Ovary (tissue), 3 donors: Measurements from ENCODE around the gene OCA2.

Experiments
- EP300 ChIP-seq: sonication (generic); formaldehyde crosslinking; IDR thresholded peaks from one replicate; pipeline ENCODE4 v1.6.1; 2017; ENCODE audit warnings: antibody characterized with exemption
- POLR2A ChIP-seq: fragments of 450-650 bp; IDR thresholded peaks from one replicate; pipeline ENCODE4 v1.6.1; 2017; ENCODE audit warnings: antibody characterized with exemption, mild to moderate bottlenecking, moderate library complexity
- TF ChIP-seq, protein P1 (sequence below), 3 donors: fragments of 450-650 bp in 2 of 3; fragments of 200-600 bp in 1 of 3; IDR thresholded peaks; one replicate each; pipeline versions ENCODE4 v1.5.1 to v1.8.0; 2016 to 2022; ENCODE audit warnings: antibody characterized with exemption in 3 of 3, mild to moderate bottlenecking in 1 of 3
- donor health status: DM: no; HTN: no; CAD: no.

DNA sequence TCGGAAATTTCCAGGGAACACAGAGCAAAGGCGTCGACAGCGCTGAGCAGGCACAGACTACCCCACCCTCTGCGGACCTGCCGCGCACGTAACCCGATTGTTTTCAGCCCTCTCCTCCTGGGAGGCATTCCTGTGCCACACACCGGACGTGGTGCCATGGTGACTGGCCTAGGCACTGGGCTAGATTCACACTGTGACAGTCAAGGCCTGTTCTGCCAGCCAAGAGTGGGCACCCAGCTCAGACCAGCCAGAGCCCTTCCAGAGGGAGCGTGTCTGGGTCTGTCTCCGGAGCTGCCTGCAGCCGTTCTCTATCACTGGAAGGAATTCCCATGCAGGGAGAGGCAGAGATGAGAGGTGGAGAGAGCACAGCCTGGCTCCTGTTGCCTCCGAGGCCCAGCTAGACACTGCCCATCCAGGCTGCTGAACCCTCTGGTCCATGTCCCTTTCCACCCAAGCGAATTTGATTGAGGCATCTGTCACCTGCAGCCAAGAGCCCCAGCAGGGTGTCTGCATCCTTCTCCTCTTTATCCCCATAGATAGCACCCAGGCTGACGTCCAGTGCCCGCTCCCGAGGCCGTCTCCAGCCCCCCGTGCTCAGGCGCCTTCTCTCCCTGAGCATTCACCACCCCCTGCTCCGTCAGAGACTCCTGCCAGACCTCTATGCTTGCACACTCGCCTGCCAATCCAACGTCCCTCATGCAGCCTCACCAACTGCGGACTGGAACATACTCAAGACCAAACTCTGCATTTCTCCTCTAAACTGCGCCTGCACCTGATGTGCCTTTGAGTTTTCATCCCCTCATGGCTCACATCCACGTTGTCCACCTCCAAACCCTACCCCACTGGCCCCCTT lies 267.5 kb downstream of the OCA2 start:
- TF ChIP-seq, protein P1, sequence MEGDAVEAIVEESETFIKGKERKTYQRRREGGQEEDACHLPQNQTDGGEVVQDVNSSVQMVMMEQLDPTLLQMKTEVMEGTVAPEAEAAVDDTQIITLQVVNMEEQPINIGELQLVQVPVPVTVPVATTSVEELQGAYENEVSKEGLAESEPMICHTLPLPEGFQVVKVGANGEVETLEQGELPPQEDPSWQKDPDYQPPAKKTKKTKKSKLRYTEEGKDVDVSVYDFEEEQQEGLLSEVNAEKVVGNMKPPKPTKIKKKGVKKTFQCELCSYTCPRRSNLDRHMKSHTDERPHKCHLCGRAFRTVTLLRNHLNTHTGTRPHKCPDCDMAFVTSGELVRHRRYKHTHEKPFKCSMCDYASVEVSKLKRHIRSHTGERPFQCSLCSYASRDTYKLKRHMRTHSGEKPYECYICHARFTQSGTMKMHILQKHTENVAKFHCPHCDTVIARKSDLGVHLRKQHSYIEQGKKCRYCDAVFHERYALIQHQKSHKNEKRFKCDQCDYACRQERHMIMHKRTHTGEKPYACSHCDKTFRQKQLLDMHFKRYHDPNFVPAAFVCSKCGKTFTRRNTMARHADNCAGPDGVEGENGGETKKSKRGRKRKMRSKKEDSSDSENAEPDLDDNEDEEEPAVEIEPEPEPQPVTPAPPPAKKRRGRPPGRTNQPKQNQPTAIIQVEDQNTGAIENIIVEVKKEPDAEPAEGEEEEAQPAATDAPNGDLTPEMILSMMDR (IDR thresholded peaks at IDR 0.05): no peak
- TF ChIP-seq POLR2A (no peak), EP300 (no peak)
